MCF 10A (cell line): ENCODE results near the gene GPR155. TPM values are rescaled to one million over a fixed set of nuclear protein-coding genes. Genes with fewer than 3 reads are reported as not detected.

Experiments used
- BruUV-seq: library from RNA; stranded (reverse); fragments of 400-500 nt; replicated peaks from 2 replicates; lab custom pipeline; 2021; lab: Mats Ljungman, UMichigan
- CTCF ChIA-PET: fragments of 300-600 bp; sonication (Branson Sonifier 250); formaldehyde crosslinking; extraction: SDS; loops from one replicate; lab custom pipeline; 2021; ENCODE audit warnings: antibody characterized with exemption, inconsistent platforms; lab: Yijun Ruan, JAX
- POLR2A ChIA-PET: fragments of 300-600, 350-650 bp; sonication (Branson Sonifier 250); formaldehyde crosslinking; extraction: SDS; loops from one replicate; lab custom pipeline; 2020; ENCODE audit warnings: antibody characterized with exemption, inconsistent platforms; lab: Yijun Ruan, JAX
- DNase-seq: peaks from one replicate; pipeline ENCODE4 v3.0.0-alpha.2; 2018; ENCODE audit not compliant: unreplicated experiment
- H3K27ac Mint-ChIP-seq: one replicate; pipeline ENCODE4 v1.8.0; 2022; ENCODE audit warnings: mild to moderate bottlenecking, low read depth, mixed read lengths; ENCODE audit not compliant: unreplicated experiment
- H3K27me3 Mint-ChIP-seq: one replicate; pipeline ENCODE4 v1.8.0; 2022; ENCODE audit warnings: mixed read lengths; ENCODE audit not compliant: insufficient read depth, unreplicated experiment
- H3K36me3 Mint-ChIP-seq: one replicate; pipeline ENCODE4 v1.8.0; 2022; ENCODE audit warnings: mild to moderate bottlenecking, moderate library complexity, mixed read lengths; ENCODE audit not compliant: insufficient read depth, unreplicated experiment
- H3K4me1 Mint-ChIP-seq: one replicate; pipeline ENCODE4 v1.8.0; 2022; ENCODE audit warnings: mixed read lengths; ENCODE audit not compliant: insufficient read depth, unreplicated experiment
- H3K4me3 Mint-ChIP-seq: one replicate; pipeline ENCODE4 v1.8.0; 2022; ENCODE audit warnings: mild to moderate bottlenecking, moderate library complexity, mixed read lengths; ENCODE audit not compliant: unreplicated experiment
- H3K9me3 Mint-ChIP-seq: one replicate; pipeline ENCODE4 v1.8.0; 2022; ENCODE audit warnings: mixed read lengths; ENCODE audit not compliant: unreplicated experiment
- intact Hi-C: fragments of 100-400 bp; cut with micrococcal nuclease; formaldehyde crosslinking; loops from 2 replicates; pipeline ENCODE4 v1.14.1; 2022
- total RNA-seq: library from RNA; stranded (reverse); gene quantifications from 2 replicates; pipeline ENCODE4 v1.2.3, GENCODE V29; 2022
- TF ChIP-seq, protein P1 (sequence below): fragments of 200-600 bp; IDR thresholded peaks from one replicate; pipeline ENCODE4 v1.8.0; 2022; ENCODE audit warnings: antibody characterized with exemption, mild to moderate bottlenecking; ENCODE audit not compliant: unreplicated experiment

Gene GPR155
- total RNA-seq, 1 experiment from 2014 or later = 1.9 TPM

GRCh38 chr2:174511580-174512260, 24.9 kb upstream of the GPR155 start:
- no peaks in the 10 kb centered on the region for H3K27me3 Mint-ChIP-seq
- no peak overlapping the region for H3K4me3 Mint-ChIP-seq
- no peak overlapping the region for H3K27ac Mint-ChIP-seq
- POLR2A ChIA-PET = interaction anchor here (1.3 kb wide), 1 partner anchor 10 kb away, joined by 4 read pairs; no protein-coding TSS in a partner anchor
- peaks cover 40% of the 10 kb centered on the region for H3K9me3 Mint-ChIP-seq
- no TSS peak for BruUV-seq
- CTCF ChIA-PET = interaction anchor here (0.6 kb wide), 1 partner anchor 10 kb away, joined by 4 read pairs; no protein-coding TSS in a partner anchor
- no peaks in the 10 kb centered on the region for H3K36me3 Mint-ChIP-seq
- DNase-seq = no peak
- H3K4me1 Mint-ChIP-seq = no peaks in the 10 kb centered on the region
- TF ChIP-seq, protein P1, sequence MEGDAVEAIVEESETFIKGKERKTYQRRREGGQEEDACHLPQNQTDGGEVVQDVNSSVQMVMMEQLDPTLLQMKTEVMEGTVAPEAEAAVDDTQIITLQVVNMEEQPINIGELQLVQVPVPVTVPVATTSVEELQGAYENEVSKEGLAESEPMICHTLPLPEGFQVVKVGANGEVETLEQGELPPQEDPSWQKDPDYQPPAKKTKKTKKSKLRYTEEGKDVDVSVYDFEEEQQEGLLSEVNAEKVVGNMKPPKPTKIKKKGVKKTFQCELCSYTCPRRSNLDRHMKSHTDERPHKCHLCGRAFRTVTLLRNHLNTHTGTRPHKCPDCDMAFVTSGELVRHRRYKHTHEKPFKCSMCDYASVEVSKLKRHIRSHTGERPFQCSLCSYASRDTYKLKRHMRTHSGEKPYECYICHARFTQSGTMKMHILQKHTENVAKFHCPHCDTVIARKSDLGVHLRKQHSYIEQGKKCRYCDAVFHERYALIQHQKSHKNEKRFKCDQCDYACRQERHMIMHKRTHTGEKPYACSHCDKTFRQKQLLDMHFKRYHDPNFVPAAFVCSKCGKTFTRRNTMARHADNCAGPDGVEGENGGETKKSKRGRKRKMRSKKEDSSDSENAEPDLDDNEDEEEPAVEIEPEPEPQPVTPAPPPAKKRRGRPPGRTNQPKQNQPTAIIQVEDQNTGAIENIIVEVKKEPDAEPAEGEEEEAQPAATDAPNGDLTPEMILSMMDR = no peak
- intact Hi-C loops = no loop called here

GRCh38 chr2:174510583-174511189, 23.9 kb upstream of the GPR155 start:
- ChIA-PET CTCF (no interaction called here), POLR2A (no interaction called here)
- DNase-seq = peak; percentile 53
- Mint-ChIP-seq H3K9me3 (peaks cover 40% of the 10 kb centered on the region), H3K4me1 (no peaks in the 10 kb centered on the region), H3K27ac (no peak overlapping the region), H3K36me3 (no peaks in the 10 kb centered on the region), H3K4me3 (no peak overlapping the region), H3K27me3 (no peaks in the 10 kb centered on the region)
- TF ChIP-seq, protein P1 = no peak
- intact Hi-C loops = no loop called here
- BruUV-seq = no TSS peak

- DNase-seq = no peak
- no peak overlapping the region for H3K4me3 Mint-ChIP-seq
- intact Hi-C loops = no loop called here
- no peaks in the 10 kb centered on the region for H3K36me3 Mint-ChIP-seq
- TF ChIP-seq, protein P1 = no peak
- no peaks in the 10 kb centered on the region for H3K27me3 Mint-ChIP-seq
- no peaks in the 10 kb centered on the region for H3K4me1 Mint-ChIP-seq
- BruUV-seq = no TSS peak
- CTCF ChIA-PET = interaction anchor here (1.2 to 1.4 kb wide), 3 partner anchors 14 to 42 kb away, joined by 3 to 5 read pairs (median 5); no protein-coding TSS in a partner anchor
- POLR2A ChIA-PET = no interaction called here
- H3K9me3 Mint-ChIP-seq = peaks cover 12% of the 10 kb centered on the region
- no peak overlapping the region for H3K27ac Mint-ChIP-seq
Measured at GRCh38 chr2:174503161-174503809, 16.5 kb upstream of the GPR155 start.

GRCh38 chr2:174499371-174499770, 12.5 kb upstream of the GPR155 start:
- no peaks in the 10 kb centered on the region for H3K36me3 Mint-ChIP-seq
- BruUV-seq = no TSS peak
- intact Hi-C loops = no loop called here
- H3K9me3 Mint-ChIP-seq = no peaks in the 10 kb centered on the region
- H3K27ac Mint-ChIP-seq = no peak overlapping the region
- TF ChIP-seq, protein P1 = no peak
- ChIA-PET CTCF (no interaction called here), POLR2A (interaction anchor here (1.0 kb wide), 1 partner anchor 12 kb away, joined by 4 read pairs; no protein-coding TSS in a partner anchor)
- H3K4me3 Mint-ChIP-seq = no peak overlapping the region
- DNase-seq = no peak
- no peaks in the 10 kb centered on the region for H3K27me3 Mint-ChIP-seq
- no peaks in the 10 kb centered on the region for H3K4me1 Mint-ChIP-seq
